CD4-positive, CD25-positive, alpha-beta regulatory T cell (primary cell): ENCODE results near the gene HINT1. TPM values are rescaled to one million over a fixed set of nuclear protein-coding genes. Genes with fewer than 3 reads are reported as not detected.

Source experiments
- polyA plus RNA-seq, 4 donors: library from polyadenylated mRNA; unstranded; fragments of 300-500 nt; fragmentation: Illumina TruSeq; gene quantifications; one replicate each; pipeline ENCODE4 v1.2.3, GENCODE V29; 2021
- total RNA-seq: library from RNA; stranded (reverse); gene quantifications from one replicate; pipeline ENCODE4 v1.2.3, GENCODE V29; 2022

HINT1 gene
- total and polyA plus RNA-seq, 5 donors from 2014 or later: 222 to 440 (median 392) TPM

Other genes with a start within 250 kb of the HINT1 start
- 6.5 TPM for gene LYRM7, start 5.7 kb upstream of the HINT1 start, total RNA-seq
- gene LYRM7, start 5.7 kb upstream of the HINT1 start, polyA plus RNA-seq: 1 to 10 TPM; 4.3 to 5.1 (median 4.7) TPM
- 241 TPM for gene CDC42SE2, start 98.8 kb upstream of the HINT1 start, total RNA-seq
- 100 to 1,000 TPM; 351 to 429 (median 379) TPM for gene CDC42SE2, start 98.8 kb upstream of the HINT1 start, polyA plus RNA-seq